Measurements from ENCODE around the gene TNS3. TPM values are rescaled to one million over a fixed set of nuclear protein-coding genes. Genes with fewer than 3 reads are reported as not detected.

TNS3 gene
- total and polyA plus RNA-seq, 2 of the 13 experiments (the other 11 are each of a cell fraction or from before 2014, with no cell fraction given) = 52.9 to 55.7 TPM

DNA sequence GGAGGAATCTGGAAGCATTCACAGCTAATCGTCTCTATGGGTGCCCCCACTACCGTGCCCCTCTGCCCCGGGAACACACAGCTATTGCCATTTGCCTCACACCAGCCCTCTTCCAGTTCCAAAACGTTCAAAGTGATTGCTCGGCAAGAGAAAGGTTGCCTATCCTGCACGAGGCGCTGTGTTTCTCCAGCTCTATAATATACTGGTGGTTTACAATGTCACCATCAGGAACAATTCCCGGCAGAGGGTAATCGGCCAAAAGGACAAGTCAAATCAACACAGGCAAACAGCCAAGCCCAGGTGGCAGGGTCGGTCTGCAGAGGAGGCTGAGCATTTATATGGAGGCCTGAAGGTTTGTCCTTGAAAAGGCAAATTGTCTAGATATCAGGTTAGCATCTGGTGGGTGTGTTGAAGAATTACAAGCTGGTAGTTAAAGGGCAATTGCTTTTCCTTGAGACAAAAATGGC, 29.2 kb upstream of the TNS3 start (continued):
- TF ChIP-seq, protein P1, sequence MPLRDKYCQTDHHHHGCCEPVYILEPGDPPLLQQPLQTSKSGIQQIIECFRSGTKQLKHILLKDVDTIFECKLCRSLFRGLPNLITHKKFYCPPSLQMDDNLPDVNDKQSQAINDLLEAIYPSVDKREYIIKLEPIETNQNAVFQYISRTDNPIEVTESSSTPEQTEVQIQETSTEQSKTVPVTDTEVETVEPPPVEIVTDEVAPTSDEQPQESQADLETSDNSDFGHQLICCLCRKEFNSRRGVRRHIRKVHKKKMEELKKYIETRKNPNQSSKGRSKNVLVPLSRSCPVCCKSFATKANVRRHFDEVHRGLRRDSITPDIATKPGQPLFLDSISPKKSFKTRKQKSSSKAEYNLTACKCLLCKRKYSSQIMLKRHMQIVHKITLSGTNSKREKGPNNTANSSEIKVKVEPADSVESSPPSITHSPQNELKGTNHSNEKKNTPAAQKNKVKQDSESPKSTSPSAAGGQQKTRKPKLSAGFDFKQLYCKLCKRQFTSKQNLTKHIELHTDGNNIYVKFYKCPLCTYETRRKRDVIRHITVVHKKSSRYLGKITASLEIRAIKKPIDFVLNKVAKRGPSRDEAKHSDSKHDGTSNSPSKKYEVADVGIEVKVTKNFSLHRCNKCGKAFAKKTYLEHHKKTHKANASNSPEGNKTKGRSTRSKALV (CRISPR knock-in tag; IDR thresholded peaks at IDR 0.05) = no peak
- no peak for TF ChIP-seq TOE1 (CRISPR knock-in tag; IDR thresholded peaks at IDR 0.05)
- no peak for TF ChIP-seq BRD4 (CRISPR knock-in tag; IDR thresholded peaks at IDR 0.05)
- TF ChIP-seq ONECUT2 (CRISPR knock-in tag; IDR thresholded peaks at IDR 0.05) = no peak
- no peak for TF ChIP-seq RARG (CRISPR knock-in tag; IDR thresholded peaks at IDR 0.05; ENCODE audit: low read depth)
- TF ChIP-seq ZNF747 (CRISPR knock-in tag; IDR thresholded peaks at IDR 0.05; ENCODE audit: borderline replicate concordance) = 0 out of 2 replicates have a peak, but pooled peaks have one; percentile 23
- TF ChIP-seq, protein P2, sequence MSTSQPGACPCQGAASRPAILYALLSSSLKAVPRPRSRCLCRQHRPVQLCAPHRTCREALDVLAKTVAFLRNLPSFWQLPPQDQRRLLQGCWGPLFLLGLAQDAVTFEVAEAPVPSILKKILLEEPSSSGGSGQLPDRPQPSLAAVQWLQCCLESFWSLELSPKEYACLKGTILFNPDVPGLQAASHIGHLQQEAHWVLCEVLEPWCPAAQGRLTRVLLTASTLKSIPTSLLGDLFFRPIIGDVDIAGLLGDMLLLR (CRISPR knock-in tag; IDR thresholded peaks at IDR 0.05) = 0 out of 2 replicates have a peak, but pooled peaks have one; percentile 11
- TF ChIP-seq GABPA (IDR thresholded peaks at IDR 0.05; ENCODE audit: low read depth, low read length) = no peak
- no peak for TF ChIP-seq GABPA (CRISPR knock-in tag; IDR thresholded peaks at IDR 0.05; ENCODE audit: low read depth)
- TF ChIP-seq, protein P3, sequence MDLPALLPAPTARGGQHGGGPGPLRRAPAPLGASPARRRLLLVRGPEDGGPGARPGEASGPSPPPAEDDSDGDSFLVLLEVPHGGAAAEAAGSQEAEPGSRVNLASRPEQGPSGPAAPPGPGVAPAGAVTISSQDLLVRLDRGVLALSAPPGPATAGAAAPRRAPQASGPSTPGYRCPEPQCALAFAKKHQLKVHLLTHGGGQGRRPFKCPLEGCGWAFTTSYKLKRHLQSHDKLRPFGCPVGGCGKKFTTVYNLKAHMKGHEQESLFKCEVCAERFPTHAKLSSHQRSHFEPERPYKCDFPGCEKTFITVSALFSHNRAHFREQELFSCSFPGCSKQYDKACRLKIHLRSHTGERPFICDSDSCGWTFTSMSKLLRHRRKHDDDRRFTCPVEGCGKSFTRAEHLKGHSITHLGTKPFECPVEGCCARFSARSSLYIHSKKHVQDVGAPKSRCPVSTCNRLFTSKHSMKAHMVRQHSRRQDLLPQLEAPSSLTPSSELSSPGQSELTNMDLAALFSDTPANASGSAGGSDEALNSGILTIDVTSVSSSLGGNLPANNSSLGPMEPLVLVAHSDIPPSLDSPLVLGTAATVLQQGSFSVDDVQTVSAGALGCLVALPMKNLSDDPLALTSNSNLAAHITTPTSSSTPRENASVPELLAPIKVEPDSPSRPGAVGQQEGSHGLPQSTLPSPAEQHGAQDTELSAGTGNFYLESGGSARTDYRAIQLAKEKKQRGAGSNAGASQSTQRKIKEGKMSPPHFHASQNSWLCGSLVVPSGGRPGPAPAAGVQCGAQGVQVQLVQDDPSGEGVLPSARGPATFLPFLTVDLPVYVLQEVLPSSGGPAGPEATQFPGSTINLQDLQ (CRISPR knock-in tag; IDR thresholded peaks at IDR 0.05) = no peak
- TF ChIP-seq, protein P4, sequence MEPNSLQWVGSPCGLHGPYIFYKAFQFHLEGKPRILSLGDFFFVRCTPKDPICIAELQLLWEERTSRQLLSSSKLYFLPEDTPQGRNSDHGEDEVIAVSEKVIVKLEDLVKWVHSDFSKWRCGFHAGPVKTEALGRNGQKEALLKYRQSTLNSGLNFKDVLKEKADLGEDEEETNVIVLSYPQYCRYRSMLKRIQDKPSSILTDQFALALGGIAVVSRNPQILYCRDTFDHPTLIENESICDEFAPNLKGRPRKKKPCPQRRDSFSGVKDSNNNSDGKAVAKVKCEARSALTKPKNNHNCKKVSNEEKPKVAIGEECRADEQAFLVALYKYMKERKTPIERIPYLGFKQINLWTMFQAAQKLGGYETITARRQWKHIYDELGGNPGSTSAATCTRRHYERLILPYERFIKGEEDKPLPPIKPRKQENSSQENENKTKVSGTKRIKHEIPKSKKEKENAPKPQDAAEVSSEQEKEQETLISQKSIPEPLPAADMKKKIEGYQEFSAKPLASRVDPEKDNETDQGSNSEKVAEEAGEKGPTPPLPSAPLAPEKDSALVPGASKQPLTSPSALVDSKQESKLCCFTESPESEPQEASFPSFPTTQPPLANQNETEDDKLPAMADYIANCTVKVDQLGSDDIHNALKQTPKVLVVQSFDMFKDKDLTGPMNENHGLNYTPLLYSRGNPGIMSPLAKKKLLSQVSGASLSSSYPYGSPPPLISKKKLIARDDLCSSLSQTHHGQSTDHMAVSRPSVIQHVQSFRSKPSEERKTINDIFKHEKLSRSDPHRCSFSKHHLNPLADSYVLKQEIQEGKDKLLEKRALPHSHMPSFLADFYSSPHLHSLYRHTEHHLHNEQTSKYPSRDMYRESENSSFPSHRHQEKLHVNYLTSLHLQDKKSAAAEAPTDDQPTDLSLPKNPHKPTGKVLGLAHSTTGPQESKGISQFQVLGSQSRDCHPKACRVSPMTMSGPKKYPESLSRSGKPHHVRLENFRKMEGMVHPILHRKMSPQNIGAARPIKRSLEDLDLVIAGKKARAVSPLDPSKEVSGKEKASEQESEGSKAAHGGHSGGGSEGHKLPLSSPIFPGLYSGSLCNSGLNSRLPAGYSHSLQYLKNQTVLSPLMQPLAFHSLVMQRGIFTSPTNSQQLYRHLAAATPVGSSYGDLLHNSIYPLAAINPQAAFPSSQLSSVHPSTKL (CRISPR knock-in tag; IDR thresholded peaks at IDR 0.05) = 0 out of 2 replicates have a peak, but pooled peaks have one; percentile 2
- TF ChIP-seq ZNF17 (CRISPR knock-in tag; IDR thresholded peaks at IDR 0.05) = no peak
- TF ChIP-seq, protein P5, sequence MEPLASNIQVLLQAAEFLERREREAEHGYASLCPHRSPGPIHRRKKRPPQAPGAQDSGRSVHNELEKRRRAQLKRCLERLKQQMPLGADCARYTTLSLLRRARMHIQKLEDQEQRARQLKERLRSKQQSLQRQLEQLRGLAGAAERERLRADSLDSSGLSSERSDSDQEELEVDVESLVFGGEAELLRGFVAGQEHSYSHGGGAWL (CRISPR knock-in tag; IDR thresholded peaks at IDR 0.05) = no peak
- no peak for TF ChIP-seq ZNF451 (CRISPR knock-in tag; IDR thresholded peaks at IDR 0.05)
- TF ChIP-seq FOXC1 (CRISPR knock-in tag; IDR thresholded peaks at IDR 0.05; ENCODE audit: borderline replicate concordance) = 0 out of 2 replicates have a peak, but pooled peaks have one; percentile 28
- TF ChIP-seq ZNF674 (CRISPR knock-in tag; IDR thresholded peaks at IDR 0.05; ENCODE audit: low read depth) = no peak
- TF ChIP-seq, protein P6, sequence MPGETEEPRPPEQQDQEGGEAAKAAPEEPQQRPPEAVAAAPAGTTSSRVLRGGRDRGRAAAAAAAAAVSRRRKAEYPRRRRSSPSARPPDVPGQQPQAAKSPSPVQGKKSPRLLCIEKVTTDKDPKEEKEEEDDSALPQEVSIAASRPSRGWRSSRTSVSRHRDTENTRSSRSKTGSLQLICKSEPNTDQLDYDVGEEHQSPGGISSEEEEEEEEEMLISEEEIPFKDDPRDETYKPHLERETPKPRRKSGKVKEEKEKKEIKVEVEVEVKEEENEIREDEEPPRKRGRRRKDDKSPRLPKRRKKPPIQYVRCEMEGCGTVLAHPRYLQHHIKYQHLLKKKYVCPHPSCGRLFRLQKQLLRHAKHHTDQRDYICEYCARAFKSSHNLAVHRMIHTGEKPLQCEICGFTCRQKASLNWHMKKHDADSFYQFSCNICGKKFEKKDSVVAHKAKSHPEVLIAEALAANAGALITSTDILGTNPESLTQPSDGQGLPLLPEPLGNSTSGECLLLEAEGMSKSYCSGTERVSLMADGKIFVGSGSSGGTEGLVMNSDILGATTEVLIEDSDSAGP (CRISPR knock-in tag; IDR thresholded peaks at IDR 0.05; ENCODE audit: borderline replicate concordance) = no peak; the same call in 1 of the 2 replicates
- no peak for TF ChIP-seq ZNF335 (CRISPR knock-in tag; IDR thresholded peaks at IDR 0.05)

Data from HepG2 (cell line).